ENCODE data around the gene HSD11B2.

The HSD11B2 gene

GRCh38 chr16:67442581-67443255, 11.8 kb downstream of the HSD11B2 start:
- Histone ChIP-seq H3K9me2 (replicated peaks; ENCODE audit: control insufficient read depth, low read length) (no peaks in the 10 kb centered on the region), H3K36me3 (ENCODE audit: control insufficient read depth, low read length) (peaks cover 16% of the 10 kb centered on the region; the same call in 1 of the 2 replicates)

DNA sequence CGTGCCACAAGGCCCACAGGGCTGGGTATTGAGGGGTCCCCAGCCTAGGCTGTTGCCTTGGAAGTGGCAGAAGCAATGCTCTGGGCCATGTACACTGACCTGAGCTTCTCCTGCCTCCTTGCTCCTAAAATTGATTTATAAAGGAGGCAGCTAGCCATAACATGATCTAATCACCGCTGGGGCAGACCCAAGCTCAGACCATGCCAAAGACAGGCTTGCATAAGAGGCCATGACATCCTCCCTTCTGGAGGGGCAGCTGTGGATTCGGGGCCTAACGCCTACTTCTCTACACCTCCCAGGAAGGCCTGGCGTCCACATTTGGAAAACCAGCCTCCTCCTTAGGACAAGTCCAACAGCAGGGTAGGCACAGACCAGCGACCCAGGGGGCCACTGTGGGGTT, 12.3 kb downstream of the HSD11B2 start:
- Histone ChIP-seq H3K27me3 (ENCODE audit: control insufficient read depth, low read length) (no peaks in the 10 kb centered on the region), H3K4me3 (ENCODE audit: low read length) (no peak overlapping the region), H4K20me1 (ENCODE audit: control insufficient read depth, insufficient read depth, low read depth, low read length) (peaks cover 5% of the 10 kb centered on the region; the same call in 1 of the 2 replicates), H3K9me2 (replicated peaks; ENCODE audit: control insufficient read depth, low read length) (no peaks in the 10 kb centered on the region), H3K9me3 (ENCODE audit: control insufficient read depth, insufficient read depth, low read length) (no peaks in the 10 kb centered on the region), H3K36me3 (ENCODE audit: control insufficient read depth, low read length) (peaks cover 14% of the 10 kb centered on the region; the same call in 1 of the 2 replicates), H3F3A (ENCODE audit: control insufficient read depth, insufficient read depth) (no peaks in the 10 kb centered on the region), H3K4me1 (ENCODE audit: control insufficient read depth, low read length) (no peaks in the 10 kb centered on the region), H3K79me2 (ENCODE audit: control insufficient read depth, low read length) (0 out of 2 replicates have a peak, but pooled peaks cover 4% of the 10 kb centered on the region), H3K27ac (ENCODE audit: low read depth, low read length) (no peak overlapping the region), H3K4me2 (ENCODE audit: low read length) (no peak overlapping the region)
- no peak for TF ChIP-seq CTCF (IDR thresholded peaks at IDR 0.05; ENCODE audit: low read depth, low read length, poor library complexity, severe bottlenecking)
- TF ChIP-seq EZH2phosphoT487 (IDR thresholded peaks at IDR 0.05; ENCODE audit: borderline replicate concordance, low read length), result no peak

More at GRCh38 chr16:67442581-67443255, 11.8 kb downstream of the HSD11B2 start:
- Histone ChIP-seq H3K4me2 (ENCODE audit: low read length) (no peak overlapping the region), H3K4me1 (ENCODE audit: control insufficient read depth, low read length) (no peaks in the 10 kb centered on the region), H3K27ac (ENCODE audit: low read depth, low read length) (no peak overlapping the region), H3F3A (ENCODE audit: control insufficient read depth, insufficient read depth) (no peaks in the 10 kb centered on the region), H3K27me3 (ENCODE audit: control insufficient read depth, low read length) (no peaks in the 10 kb centered on the region), H3K79me2 (ENCODE audit: control insufficient read depth, low read length) (0 out of 2 replicates have a peak, but pooled peaks cover 3% of the 10 kb centered on the region), H4K20me1 (ENCODE audit: control insufficient read depth, insufficient read depth, low read depth, low read length) (peaks cover 5% of the 10 kb centered on the region; the same call in 1 of the 2 replicates), H3K9me3 (ENCODE audit: control insufficient read depth, insufficient read depth, low read length) (no peaks in the 10 kb centered on the region), H3K4me3 (ENCODE audit: low read length) (no peak overlapping the region)
- TF ChIP-seq CTCF (IDR thresholded peaks at IDR 0.05; ENCODE audit: low read depth, low read length, poor library complexity, severe bottlenecking) (no peak), EZH2phosphoT487 (IDR thresholded peaks at IDR 0.05; ENCODE audit: borderline replicate concordance, low read length) (no peak)

GRCh38 chr16:67444259-67445125, 13.6 kb downstream of the HSD11B2 start:
- no peaks in the 10 kb centered on the region for H3K4me1 ChIP-seq (ENCODE audit: control insufficient read depth, low read length)
- 0 out of 2 replicates have a peak, but pooled peaks cover 6% of the 10 kb centered on the region for H3K36me3 ChIP-seq (ENCODE audit: control insufficient read depth, low read length)
- H3K27ac ChIP-seq (ENCODE audit: low read depth, low read length), result no peak overlapping the region
- H4K20me1 ChIP-seq (ENCODE audit: control insufficient read depth, insufficient read depth, low read depth, low read length), result peaks cover 5% of the 10 kb centered on the region; the same call in 1 of the 2 replicates
- H3K9me2 ChIP-seq (replicated peaks; ENCODE audit: control insufficient read depth, low read length), result no peaks in the 10 kb centered on the region
- H3F3A ChIP-seq (ENCODE audit: control insufficient read depth, insufficient read depth), result no peaks in the 10 kb centered on the region
- H3K4me2 ChIP-seq (ENCODE audit: low read length), result no peak overlapping the region
- TF ChIP-seq EZH2phosphoT487 (IDR thresholded peaks at IDR 0.05; ENCODE audit: borderline replicate concordance, low read length) (no peak), CTCF (IDR thresholded peaks at IDR 0.05; ENCODE audit: low read depth, low read length, poor library complexity, severe bottlenecking) (no peak)
- H3K9me3 ChIP-seq (ENCODE audit: control insufficient read depth, insufficient read depth, low read length), result no peaks in the 10 kb centered on the region
- no peak overlapping the region for H3K4me3 ChIP-seq (ENCODE audit: low read length)
- H3K79me2 ChIP-seq (ENCODE audit: control insufficient read depth, low read length), result 0 out of 2 replicates have a peak, but pooled peaks cover 4% of the 10 kb centered on the region
- H3K27me3 ChIP-seq (ENCODE audit: control insufficient read depth, low read length), result no peaks in the 10 kb centered on the region

Data from DOHH2 (cell line).